ENCODE data around the gene RAB18.

Gene RAB18

DNA sequence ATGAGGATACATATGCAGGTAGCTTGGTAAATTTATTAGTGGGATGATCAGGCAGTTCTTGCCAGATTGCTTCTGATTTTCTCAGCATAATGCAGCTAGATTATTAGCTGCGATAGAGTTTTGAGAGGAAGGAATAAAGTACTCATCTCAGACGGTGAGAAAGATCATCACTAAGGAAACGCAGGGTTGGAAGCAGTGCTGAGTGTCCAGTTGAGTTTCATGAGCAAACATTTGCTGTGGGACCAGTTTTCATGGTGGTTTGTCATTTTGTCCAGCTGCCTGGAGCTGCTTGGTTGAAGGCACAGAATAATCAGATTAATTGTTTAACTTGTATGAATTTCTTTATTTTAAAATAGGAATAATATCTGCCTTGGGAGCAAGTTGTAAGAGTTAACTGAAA lies 33.1 kb downstream of the RAB18 start:
- Histone ChIP-seq H3K27ac (ENCODE audit: low read length) (no peak overlapping the region), H4K20me1 (ENCODE audit: insufficient read depth, low read length) (no peaks in the 10 kb centered on the region), H3K27me3 (ENCODE audit: low read depth, low read length) (no peaks in the 10 kb centered on the region), H3K36me3 (replicated peaks; ENCODE audit: low read depth, low read length) (peaks cover 18% of the 10 kb centered on the region), H3K9ac (ENCODE audit: low read length) (no peak overlapping the region), H3K4me1 (ENCODE audit: low read length) (peaks cover 9% of the 10 kb centered on the region), H3K4me2 (ENCODE audit: low read length) (no peak overlapping the region), H3K79me2 (ENCODE audit: low read length) (no peaks in the 10 kb centered on the region), H3K9me3 (ENCODE audit: insufficient read depth, low read length) (no peaks in the 10 kb centered on the region), H2AFZ (ENCODE audit: low read depth, low read length) (no peak overlapping the region), H3K4me3 (ENCODE audit: low read length) (no peak overlapping the region)
- TF ChIP-seq, protein P1, sequence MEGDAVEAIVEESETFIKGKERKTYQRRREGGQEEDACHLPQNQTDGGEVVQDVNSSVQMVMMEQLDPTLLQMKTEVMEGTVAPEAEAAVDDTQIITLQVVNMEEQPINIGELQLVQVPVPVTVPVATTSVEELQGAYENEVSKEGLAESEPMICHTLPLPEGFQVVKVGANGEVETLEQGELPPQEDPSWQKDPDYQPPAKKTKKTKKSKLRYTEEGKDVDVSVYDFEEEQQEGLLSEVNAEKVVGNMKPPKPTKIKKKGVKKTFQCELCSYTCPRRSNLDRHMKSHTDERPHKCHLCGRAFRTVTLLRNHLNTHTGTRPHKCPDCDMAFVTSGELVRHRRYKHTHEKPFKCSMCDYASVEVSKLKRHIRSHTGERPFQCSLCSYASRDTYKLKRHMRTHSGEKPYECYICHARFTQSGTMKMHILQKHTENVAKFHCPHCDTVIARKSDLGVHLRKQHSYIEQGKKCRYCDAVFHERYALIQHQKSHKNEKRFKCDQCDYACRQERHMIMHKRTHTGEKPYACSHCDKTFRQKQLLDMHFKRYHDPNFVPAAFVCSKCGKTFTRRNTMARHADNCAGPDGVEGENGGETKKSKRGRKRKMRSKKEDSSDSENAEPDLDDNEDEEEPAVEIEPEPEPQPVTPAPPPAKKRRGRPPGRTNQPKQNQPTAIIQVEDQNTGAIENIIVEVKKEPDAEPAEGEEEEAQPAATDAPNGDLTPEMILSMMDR (IDR thresholded peaks at IDR 0.05; ENCODE audit: low read depth, low read length), result no peak
- no peak for TF ChIP-seq EZH2phosphoT487 (IDR thresholded peaks at IDR 0.05; ENCODE audit: low read depth)

DNA sequence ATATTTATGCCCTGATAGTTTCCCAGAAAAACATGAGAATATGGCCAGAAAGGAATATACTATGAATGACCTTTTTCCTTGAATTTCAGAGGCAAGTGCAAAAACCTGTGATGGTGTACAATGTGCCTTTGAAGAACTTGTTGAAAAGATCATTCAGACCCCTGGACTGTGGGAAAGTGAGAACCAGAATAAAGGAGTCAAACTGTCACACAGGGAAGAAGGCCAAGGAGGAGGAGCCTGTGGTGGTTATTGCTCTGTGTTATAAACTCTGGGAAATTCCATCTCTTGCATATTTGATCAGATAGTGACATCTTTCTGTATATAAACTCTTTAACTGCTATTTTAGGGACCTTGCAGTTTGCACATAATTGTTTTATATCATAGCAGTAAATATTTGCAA lies 33.7 kb downstream of the RAB18 start:
- H3K4me2 ChIP-seq (ENCODE audit: low read length), result no peak overlapping the region
- H3K27ac ChIP-seq (ENCODE audit: low read length), result no peak overlapping the region
- H3K9ac ChIP-seq (ENCODE audit: low read length), result no peak overlapping the region
- no peaks in the 10 kb centered on the region; the same call in 1 of the 2 replicates for H4K20me1 ChIP-seq (ENCODE audit: insufficient read depth, low read length)
- no peak overlapping the region for H2AFZ ChIP-seq (ENCODE audit: low read depth, low read length)
- TF ChIP-seq, protein P1 (IDR thresholded peaks at IDR 0.05; ENCODE audit: low read depth, low read length), result no peak
- no peak for TF ChIP-seq EZH2phosphoT487 (IDR thresholded peaks at IDR 0.05; ENCODE audit: low read depth)
- H3K4me3 ChIP-seq (ENCODE audit: low read length), result no peak overlapping the region
- H3K79me2 ChIP-seq (ENCODE audit: low read length), result no peaks in the 10 kb centered on the region
- H3K9me3 ChIP-seq (ENCODE audit: insufficient read depth, low read length), result no peaks in the 10 kb centered on the region
- no peaks in the 10 kb centered on the region for H3K27me3 ChIP-seq (ENCODE audit: low read depth, low read length)
- peaks cover 18% of the 10 kb centered on the region for H3K36me3 ChIP-seq (replicated peaks; ENCODE audit: low read depth, low read length)
- peaks cover 9% of the 10 kb centered on the region for H3K4me1 ChIP-seq (ENCODE audit: low read length)

DNA sequence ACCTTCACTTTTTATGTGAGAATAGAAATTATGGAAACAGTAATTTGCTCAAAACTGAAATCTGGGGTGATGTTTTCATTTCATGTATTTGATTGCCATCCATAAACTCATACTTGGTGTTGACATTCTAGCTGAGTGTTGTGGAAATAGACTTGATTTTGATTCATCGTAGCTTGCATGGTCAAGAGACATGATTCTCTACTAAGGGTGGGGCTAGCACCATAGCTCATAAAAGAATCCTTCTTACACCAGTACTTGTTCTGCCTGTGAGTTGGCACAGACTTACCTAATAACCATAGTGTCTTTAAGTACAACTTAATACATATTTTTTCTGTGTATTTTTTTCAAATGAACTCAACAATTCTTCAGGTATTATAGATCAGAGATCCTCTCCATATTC lies 36.6 kb downstream of the RAB18 start:
- no peaks in the 10 kb centered on the region for H3K79me2 ChIP-seq (ENCODE audit: low read length)
- no peak overlapping the region for H3K4me3 ChIP-seq (ENCODE audit: low read length)
- peaks cover 5% of the 10 kb centered on the region for H3K4me1 ChIP-seq (ENCODE audit: low read length)
- no peaks in the 10 kb centered on the region; the same call in 1 of the 2 replicates for H4K20me1 ChIP-seq (ENCODE audit: insufficient read depth, low read length)
- no peaks in the 10 kb centered on the region for H3K9me3 ChIP-seq (ENCODE audit: insufficient read depth, low read length)
- H3K4me2 ChIP-seq (ENCODE audit: low read length), result no peak overlapping the region
- H2AFZ ChIP-seq (ENCODE audit: low read depth, low read length), result no peak overlapping the region
- H3K27me3 ChIP-seq (ENCODE audit: low read depth, low read length), result no peaks in the 10 kb centered on the region
- H3K9ac ChIP-seq (ENCODE audit: low read length), result no peak overlapping the region
- no peaks in the 10 kb centered on the region for H3K36me3 ChIP-seq (replicated peaks; ENCODE audit: low read depth, low read length)
- no peak overlapping the region for H3K27ac ChIP-seq (ENCODE audit: low read length)
- TF ChIP-seq, protein P1 (IDR thresholded peaks at IDR 0.05; ENCODE audit: low read depth, low read length), result no peak
- no peak for TF ChIP-seq EZH2phosphoT487 (IDR thresholded peaks at IDR 0.05; ENCODE audit: low read depth)

DNA sequence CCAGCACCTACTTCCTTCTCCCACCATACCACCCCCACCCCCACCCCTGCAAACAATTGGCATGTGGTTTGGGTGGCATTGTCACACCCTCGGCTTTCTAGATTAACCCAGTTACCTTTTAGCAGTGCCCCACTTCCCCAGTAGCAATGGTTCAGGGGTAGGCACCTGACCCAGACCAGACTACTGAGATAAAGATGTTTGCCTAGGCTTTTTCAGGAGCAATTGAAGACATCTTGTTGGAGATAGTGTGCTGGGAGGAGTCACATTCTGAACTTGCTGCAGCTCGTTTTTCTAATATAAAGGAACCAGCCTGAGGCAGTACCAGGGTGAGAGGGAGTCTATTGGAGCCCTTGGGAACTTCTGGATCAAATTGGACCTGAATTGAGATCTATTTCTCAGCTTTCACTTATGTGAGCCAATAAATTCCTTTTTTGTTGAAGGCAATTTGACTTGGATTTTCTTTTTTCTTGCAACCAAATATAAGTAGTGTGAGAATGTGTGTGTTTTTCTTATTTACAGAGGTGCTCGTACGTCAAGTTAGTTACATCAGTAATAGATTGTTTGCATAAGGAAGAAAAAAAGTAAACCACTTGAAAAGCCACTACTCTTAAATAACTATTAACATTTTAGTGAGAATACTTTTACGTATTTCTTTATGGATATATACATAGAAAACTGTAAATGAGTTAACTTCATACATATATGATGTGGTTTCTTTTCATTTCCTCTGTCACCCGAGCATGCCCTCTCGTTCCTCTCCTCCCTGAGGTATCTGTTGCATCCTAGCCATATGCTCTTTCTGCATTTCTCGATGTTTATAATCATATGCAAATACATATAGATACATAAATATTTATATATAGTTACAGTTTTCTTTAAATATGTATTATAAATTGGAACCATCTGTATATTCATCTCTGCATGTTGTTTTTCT lies 38.0 kb downstream of the RAB18 start:
- H3K9me3 ChIP-seq (ENCODE audit: insufficient read depth, low read length), result no peaks in the 10 kb centered on the region
- no peak overlapping the region for H2AFZ ChIP-seq (ENCODE audit: low read depth, low read length)
- H3K79me2 ChIP-seq (ENCODE audit: low read length), result no peaks in the 10 kb centered on the region
- H3K36me3 ChIP-seq (replicated peaks; ENCODE audit: low read depth, low read length), result no peaks in the 10 kb centered on the region
- no peaks in the 10 kb centered on the region for H3K27me3 ChIP-seq (ENCODE audit: low read depth, low read length)
- H3K4me2 ChIP-seq (ENCODE audit: low read length), result no peak overlapping the region
- no peak overlapping the region for H3K9ac ChIP-seq (ENCODE audit: low read length)
- H3K27ac ChIP-seq (ENCODE audit: low read length), result no peak overlapping the region
- H4K20me1 ChIP-seq (ENCODE audit: insufficient read depth, low read length), result no peaks in the 10 kb centered on the region; the same call in 1 of the 2 replicates
- TF ChIP-seq, protein P1 (IDR thresholded peaks at IDR 0.05; ENCODE audit: low read depth, low read length), result no peak
- TF ChIP-seq EZH2phosphoT487 (IDR thresholded peaks at IDR 0.05; ENCODE audit: low read depth), result no peak
- H3K4me1 ChIP-seq (ENCODE audit: low read length), result no peaks in the 10 kb centered on the region
- H3K4me3 ChIP-seq (ENCODE audit: low read length), result no peak overlapping the region

Data from OCI-LY3 (cell line).